ENCODE results near the gene ENDOU. TPM values are rescaled to one million over a fixed set of nuclear protein-coding genes. Genes with fewer than 3 reads are reported as not detected.
"Not testable (repeated sequence)": the region's sequence is repeated elsewhere in the genome, so short reads cannot be mapped to it uniquely, and the experiment has no call there.

ENDOU gene
- polyA plus RNA-seq, 3 donors from 2014 or later = not detected

DNA sequence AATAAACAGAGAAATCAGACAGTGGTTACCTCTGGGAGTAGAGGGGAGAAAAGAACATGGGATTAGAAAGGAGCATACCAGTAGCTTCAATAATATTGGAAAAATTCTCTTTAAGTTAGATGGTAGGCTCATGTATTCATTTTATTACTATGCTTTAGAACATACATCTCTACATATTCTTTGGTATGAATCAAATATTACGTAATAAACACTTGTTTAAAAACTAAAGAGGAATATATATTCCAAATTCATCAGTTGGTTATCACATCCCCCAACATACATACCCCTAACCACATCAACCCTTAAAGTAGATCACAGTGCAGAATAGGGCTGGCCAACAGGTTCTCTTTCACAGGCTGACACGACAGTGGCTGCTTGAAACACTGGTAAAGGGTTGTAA is 25.0 kb downstream of the ENDOU start:
- H3K27me3 Mint-ChIP-seq (ENCODE audit: low read depth in 3 of 3) = peaks cover 0 to 10% (median 2%) of the 10 kb centered on the region in 3 donors
- H3K36me3 Mint-ChIP-seq = peaks cover 4 to 28% (median 11%) of the 10 kb centered on the region in 3 donors
- no peak overlapping the region for H3K27ac Mint-ChIP-seq
- peaks cover 17 to 24% of the 10 kb centered on the region in 2 donors for H3K4me1 Mint-ChIP-seq
- H3K9me3 Mint-ChIP-seq = no peaks in the 10 kb centered on the region
- H3K4me3 Mint-ChIP-seq = no peak overlapping the region
- no peak for DNase-seq

DNA sequence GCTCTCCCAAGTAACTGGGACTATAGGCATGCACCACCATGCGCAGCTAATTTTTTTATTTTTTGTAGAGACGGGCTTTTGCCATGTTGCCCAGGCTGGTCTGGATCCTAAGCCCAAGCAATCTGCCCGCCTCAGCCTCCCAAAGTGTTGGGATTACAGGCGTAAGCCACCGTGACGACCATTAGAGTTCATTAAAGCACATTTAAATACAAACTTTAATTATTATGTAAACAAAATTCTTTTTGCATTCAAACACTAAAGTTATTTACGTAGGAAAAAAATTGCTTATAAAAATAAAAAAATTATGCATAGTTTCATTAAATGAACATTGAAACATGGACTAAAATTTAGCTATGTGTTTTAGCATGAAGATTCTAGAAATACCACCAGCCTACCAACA is 26.7 kb downstream of the ENDOU start:
- no peak for DNase-seq
- H3K27me3 Mint-ChIP-seq (ENCODE audit: low read depth in 3 of 3) = no peaks in the 10 kb centered on the region
- H3K4me3 Mint-ChIP-seq = no peak overlapping the region
- no peak overlapping the region for H3K27ac Mint-ChIP-seq
- peaks cover 5 to 10% of the 10 kb centered on the region in 2 donors for H3K4me1 Mint-ChIP-seq
- peaks cover 18 to 38% (median 23%) of the 10 kb centered on the region in 3 donors for H3K36me3 Mint-ChIP-seq
- H3K9me3 Mint-ChIP-seq = no peaks in the 10 kb centered on the region

DNA sequence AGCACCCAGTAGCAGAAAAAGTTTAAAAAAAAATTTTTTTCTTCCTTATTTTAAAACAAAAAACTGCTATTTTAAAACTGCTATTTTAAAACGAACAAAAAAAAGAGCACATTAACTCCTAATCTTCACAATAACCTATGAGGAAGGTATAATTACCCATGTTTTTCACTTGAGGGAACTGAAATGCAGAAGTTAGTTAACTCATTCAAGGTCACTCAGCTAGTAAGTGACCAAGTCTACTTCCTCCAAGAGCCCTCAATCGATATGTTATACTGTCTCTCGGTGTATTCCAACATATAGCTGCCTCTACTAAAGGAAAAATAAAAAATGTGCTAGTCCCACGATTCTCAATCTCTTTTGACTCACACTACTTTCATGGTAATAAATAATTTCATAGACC is 27.2 kb downstream of the ENDOU start:
- DNase-seq = no peak
- Mint-ChIP-seq H3K36me3 (peaks cover 24 to 43% (median 25%) of the 10 kb centered on the region in 3 donors), H3K27me3 (ENCODE audit: low read depth in 3 of 3) (no peaks in the 10 kb centered on the region), H3K27ac (no peak overlapping the region), H3K4me1 (peaks cover 0 to 4% of the 10 kb centered on the region in 2 donors), H3K4me3 (no peak overlapping the region), H3K9me3 (no peaks in the 10 kb centered on the region)

DNA sequence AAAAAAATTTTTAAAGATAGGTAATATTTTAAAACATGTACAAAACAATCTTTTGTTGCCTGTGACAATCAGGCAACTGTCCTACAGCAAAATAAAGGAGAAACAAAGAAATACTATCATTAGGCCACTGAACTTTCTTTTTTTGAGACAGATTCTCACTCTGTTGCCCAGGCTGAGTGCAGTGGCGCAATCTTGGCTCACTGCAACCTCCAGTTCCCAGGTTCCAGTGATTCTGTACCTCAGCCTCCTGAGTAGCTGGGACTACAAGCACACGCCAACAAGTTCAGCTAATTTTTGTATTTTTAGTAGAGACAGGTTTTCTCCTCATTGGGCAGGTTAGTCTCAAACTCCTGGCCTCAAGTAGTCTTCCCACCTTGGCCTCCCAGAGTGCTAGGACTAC is 36.1 kb downstream of the ENDOU start:
- Mint-ChIP-seq H3K9me3 (no peaks in the 10 kb centered on the region), H3K4me3 (no peak overlapping the region), H3K4me1 (no peaks in the 10 kb centered on the region), H3K36me3 (peaks cover 15 to 40% (median 23%) of the 10 kb centered on the region in 3 donors), H3K27ac (no peak overlapping the region), H3K27me3 (ENCODE audit: low read depth in 3 of 3) (no peaks in the 10 kb centered on the region)
- DNase-seq = no peak

DNA sequence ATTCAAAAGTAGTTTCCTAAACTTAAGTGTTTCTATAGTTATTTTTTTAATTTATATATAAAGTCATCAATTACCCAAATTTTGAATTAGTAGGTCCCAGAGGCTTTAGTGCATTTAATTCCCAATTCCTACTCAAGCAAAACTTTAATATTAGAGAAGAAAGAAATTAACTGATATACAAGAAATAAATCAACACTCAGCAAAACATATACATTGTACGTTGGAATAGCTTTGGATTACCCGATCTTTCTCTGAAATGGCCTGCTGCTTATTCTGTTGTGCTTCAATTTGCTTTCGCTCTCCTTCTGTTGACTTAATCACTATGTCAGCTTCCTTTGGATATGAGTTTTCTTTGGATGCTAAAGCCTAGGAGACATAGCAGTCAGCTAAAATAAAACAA is 37.7 kb downstream of the ENDOU start:
- no peaks in the 10 kb centered on the region for H3K9me3 Mint-ChIP-seq
- H3K27ac Mint-ChIP-seq = no peak overlapping the region
- peaks cover 16 to 30% (median 16%) of the 10 kb centered on the region in 3 donors for H3K36me3 Mint-ChIP-seq
- DNase-seq = no peak
- H3K27me3 Mint-ChIP-seq (ENCODE audit: low read depth in 3 of 3) = no peaks in the 10 kb centered on the region
- no peaks in the 10 kb centered on the region for H3K4me1 Mint-ChIP-seq
- H3K4me3 Mint-ChIP-seq = no peak overlapping the region

DNA sequence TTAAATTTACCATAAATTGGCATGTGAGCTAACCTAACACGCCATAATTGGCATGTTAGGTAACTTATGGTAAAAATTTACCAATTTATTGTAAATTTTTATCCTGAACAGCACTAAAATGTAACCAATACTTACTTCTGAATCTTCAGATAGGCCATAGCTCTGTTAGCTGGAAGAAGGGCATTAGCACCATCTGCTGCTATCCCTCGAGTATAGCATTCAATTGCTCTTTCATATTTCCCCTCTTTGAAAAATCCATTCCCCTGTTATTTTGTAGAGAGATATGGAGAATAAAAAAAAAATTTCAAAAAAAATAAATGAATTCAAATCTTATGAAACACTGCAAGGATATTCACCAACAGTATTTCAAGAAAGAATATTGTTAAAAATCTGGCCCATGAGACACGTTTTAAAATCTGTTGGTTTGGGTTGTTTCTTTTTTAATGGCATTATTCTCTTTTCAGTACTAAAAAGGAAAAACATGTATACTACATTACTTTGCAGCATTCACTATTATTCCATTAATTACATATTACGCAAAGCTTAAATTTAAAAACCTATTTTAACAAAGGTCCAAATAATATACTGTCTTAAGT is 38.5 kb downstream of the ENDOU start:
- Mint-ChIP-seq H3K9me3 (no peaks in the 10 kb centered on the region), H3K4me3 (no peak overlapping the region), H3K27ac (no peak overlapping the region), H3K36me3 (peaks cover 12 to 28% (median 17%) of the 10 kb centered on the region in 3 donors), H3K4me1 (no peaks in the 10 kb centered on the region), H3K27me3 (ENCODE audit: low read depth in 3 of 3) (no peaks in the 10 kb centered on the region)
- DNase-seq = peak in 1 of 3 donors; percentile 6

DNA sequence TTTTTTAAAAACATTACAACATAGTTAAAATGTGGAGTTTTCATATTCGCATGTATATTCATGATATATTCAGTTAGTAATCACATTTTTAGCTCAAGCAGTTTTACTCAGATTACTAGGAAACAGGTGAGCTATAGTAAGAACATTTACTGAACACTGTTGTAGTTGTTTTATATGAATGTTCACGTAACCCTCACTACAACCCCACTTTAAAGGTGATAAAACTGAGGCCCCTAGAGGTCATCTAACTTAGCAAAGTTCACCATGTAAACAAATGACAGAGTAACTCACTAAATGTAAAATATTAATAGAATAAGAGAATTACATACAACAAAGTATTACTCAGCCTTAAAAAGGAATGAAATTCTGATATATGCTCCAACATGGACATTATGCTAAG is 45.5 kb downstream of the ENDOU start:
- no peak for DNase-seq
- Mint-ChIP-seq H3K4me3 (no peak overlapping the region), H3K27me3 (ENCODE audit: low read depth in 3 of 3) (no peaks in the 10 kb centered on the region), H3K9me3 (no peaks in the 10 kb centered on the region), H3K36me3 (peaks cover 32 to 47% (median 35%) of the 10 kb centered on the region in 3 donors), H3K27ac (peak overlapping the region in 1 of 6 donors; percentile 1), H3K4me1 (no peaks in the 10 kb centered on the region)

DNA sequence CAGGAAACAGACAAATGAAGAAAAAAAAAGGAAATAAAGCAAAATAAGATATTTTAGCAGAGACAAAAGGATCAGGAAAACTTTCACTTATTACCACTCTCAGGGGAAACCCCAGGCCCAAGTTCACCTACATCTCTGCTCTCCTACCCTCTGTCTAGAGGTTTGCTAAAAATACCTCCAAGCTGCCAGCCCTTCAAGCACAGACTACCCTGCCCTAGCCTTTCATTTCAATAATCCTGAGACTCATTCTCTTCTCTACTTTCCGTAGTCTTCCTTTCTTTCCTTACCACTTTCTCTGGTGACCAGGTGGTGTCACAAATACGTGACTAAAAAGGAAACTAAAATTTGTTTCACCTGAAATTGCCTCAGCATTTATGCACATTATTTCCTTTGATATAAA is 53.2 kb downstream of the ENDOU start:
- Mint-ChIP-seq H3K4me3 (no peak overlapping the region), H3K27ac (peak overlapping the region in 1 of 6 donors; percentile 42), H3K9me3 (no peaks in the 10 kb centered on the region), H3K36me3 (peaks cover 29 to 56% (median 34%) of the 10 kb centered on the region in 3 donors), H3K27me3 (ENCODE audit: low read depth in 3 of 3) (peaks cover 0 to 2% (median 2%) of the 10 kb centered on the region in 3 donors), H3K4me1 (no peaks in the 10 kb centered on the region)
- DNase-seq = no peak

DNA sequence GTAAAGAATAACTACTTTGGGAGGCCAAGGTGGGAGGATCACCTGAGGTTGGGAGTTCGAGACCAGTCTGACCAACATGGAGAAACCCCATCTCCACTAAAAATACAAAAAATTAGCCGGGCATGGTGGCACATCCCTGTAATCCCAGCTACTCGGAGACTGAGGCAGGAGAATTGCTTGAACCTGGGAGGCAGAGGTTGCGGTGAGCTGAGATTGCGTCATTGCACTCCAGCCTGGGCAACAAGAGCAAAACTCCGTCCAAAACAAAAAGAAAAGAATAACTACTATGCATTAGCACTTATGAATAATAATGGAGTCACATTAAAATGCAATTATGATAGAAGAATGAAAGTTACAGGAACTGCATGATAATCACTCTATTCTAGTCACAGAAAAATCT is 57.4 kb downstream of the ENDOU start:
- H3K27ac Mint-ChIP-seq; H3K27me3 Mint-ChIP-seq (ENCODE audit: low read depth in 3 of 3): not testable (repeated sequence)
- H3K36me3 Mint-ChIP-seq = peaks cover 14 to 50% (median 25%) of the 10 kb centered on the region in 3 donors

More for the DNA sequence above, 57.4 kb downstream of the ENDOU start:
- DNase-seq, H3K4me1 Mint-ChIP-seq, H3K9me3 Mint-ChIP-seq, H3K4me3 Mint-ChIP-seq: not testable (repeated sequence)

Other genes starting within 250 kb of the ENDOU start
- gene RPAP3, start 19.5 kb downstream of the ENDOU start, polyA plus RNA-seq = 10 to 100 TPM; 16.8 to 38.1 (median 23.1) TPM
- under 1 TPM in 1 of 3 donors, not detected in 2; 0.25 TPM for gene RAPGEF3, start 33.4 kb upstream of the ENDOU start, polyA plus RNA-seq
- 1 to 10 TPM in 2 of 3 donors, under 1 TPM in 1; 0.54 to 5.6 (median 3.1) TPM for gene SLC48A1, start 47.7 kb upstream of the ENDOU start, polyA plus RNA-seq
- gene HDAC7, start 94.4 kb upstream of the ENDOU start, polyA plus RNA-seq = 10 to 100 TPM in 2 of 3 donors, 1 to 10 TPM in 1; 5.9 to 29.1 (median 11.5) TPM
- gene VDR, start 179.5 kb upstream of the ENDOU start, polyA plus RNA-seq = under 1 TPM in 1 of 3 donors, not detected in 2; 0.04 TPM
- gene TMEM106C, start 238.1 kb upstream of the ENDOU start, polyA plus RNA-seq = 10 to 100 TPM; 56.9 to 73.5 (median 62.6) TPM